IPS-18a (cell line): Measurements from ENCODE around the gene CXCL14.
"Not testable (repeated sequence)": the region's sequence is repeated elsewhere in the genome, so short reads cannot be mapped to it uniquely, and the experiment has no call there.

ENCODE experiments used
- H3K27ac ChIP-seq: one replicate; pipeline ENCODE4 v1.5.1; 2013; ENCODE audit warnings: low read length
- H3K27me3 ChIP-seq: one replicate; pipeline ENCODE4 v1.6.1; 2013; ENCODE audit warnings: mild to moderate bottlenecking, low read length; ENCODE audit not compliant: control insufficient read depth, insufficient read depth
- H3K36me3 ChIP-seq: one replicate; pipeline ENCODE4 v1.6.1; 2013; ENCODE audit warnings: low read depth, low read length; ENCODE audit not compliant: control insufficient read depth
- H3K4me1 ChIP-seq: one replicate; pipeline ENCODE4 v1.6.1; 2013; ENCODE audit warnings: low read depth, low read length; ENCODE audit not compliant: control insufficient read depth
- H3K4me3 ChIP-seq: one replicate; pipeline ENCODE4 v1.5.1; 2013; ENCODE audit warnings: low read length
- H3K9ac ChIP-seq: one replicate; pipeline ENCODE4 v1.6.1; 2013; ENCODE audit warnings: mild to moderate bottlenecking, low read length, moderate library complexity
- H3K9me3 ChIP-seq: one replicate; pipeline ENCODE4 v1.6.1; 2013; ENCODE audit warnings: low read depth, low read length; ENCODE audit not compliant: control insufficient read depth

CXCL14 gene

DNA sequence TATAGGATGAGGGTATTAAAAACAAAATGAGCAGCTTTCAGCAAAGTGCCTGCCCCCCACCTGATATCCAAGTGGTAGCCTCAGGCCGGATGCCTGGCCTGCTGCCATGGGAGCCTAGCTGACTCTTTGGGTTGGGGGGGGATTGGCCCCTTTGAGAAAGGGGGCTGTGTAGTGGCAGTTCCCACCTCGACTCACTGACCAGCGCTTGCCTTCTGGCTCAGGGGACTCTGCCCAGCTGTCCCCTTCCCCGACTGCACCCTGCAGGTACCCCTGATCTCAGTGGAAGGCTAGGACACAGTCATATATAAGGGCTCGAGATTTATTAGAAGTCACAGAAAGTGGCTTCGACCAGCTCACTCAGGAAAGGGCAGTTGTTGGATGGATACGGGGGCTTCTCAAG, 41.5 kb downstream of the CXCL14 start:
- no peak overlapping the region for H3K4me3 ChIP-seq
- no peak overlapping the region for H3K27ac ChIP-seq
- no peak overlapping the region for H3K9ac ChIP-seq
- no peaks in the 10 kb centered on the region for H3K9me3 ChIP-seq
- no peaks in the 10 kb centered on the region for H3K36me3 ChIP-seq
- peaks cover 100% of the 10 kb centered on the region for H3K27me3 ChIP-seq
- peaks cover 5% of the 10 kb centered on the region for H3K4me1 ChIP-seq

DNA sequence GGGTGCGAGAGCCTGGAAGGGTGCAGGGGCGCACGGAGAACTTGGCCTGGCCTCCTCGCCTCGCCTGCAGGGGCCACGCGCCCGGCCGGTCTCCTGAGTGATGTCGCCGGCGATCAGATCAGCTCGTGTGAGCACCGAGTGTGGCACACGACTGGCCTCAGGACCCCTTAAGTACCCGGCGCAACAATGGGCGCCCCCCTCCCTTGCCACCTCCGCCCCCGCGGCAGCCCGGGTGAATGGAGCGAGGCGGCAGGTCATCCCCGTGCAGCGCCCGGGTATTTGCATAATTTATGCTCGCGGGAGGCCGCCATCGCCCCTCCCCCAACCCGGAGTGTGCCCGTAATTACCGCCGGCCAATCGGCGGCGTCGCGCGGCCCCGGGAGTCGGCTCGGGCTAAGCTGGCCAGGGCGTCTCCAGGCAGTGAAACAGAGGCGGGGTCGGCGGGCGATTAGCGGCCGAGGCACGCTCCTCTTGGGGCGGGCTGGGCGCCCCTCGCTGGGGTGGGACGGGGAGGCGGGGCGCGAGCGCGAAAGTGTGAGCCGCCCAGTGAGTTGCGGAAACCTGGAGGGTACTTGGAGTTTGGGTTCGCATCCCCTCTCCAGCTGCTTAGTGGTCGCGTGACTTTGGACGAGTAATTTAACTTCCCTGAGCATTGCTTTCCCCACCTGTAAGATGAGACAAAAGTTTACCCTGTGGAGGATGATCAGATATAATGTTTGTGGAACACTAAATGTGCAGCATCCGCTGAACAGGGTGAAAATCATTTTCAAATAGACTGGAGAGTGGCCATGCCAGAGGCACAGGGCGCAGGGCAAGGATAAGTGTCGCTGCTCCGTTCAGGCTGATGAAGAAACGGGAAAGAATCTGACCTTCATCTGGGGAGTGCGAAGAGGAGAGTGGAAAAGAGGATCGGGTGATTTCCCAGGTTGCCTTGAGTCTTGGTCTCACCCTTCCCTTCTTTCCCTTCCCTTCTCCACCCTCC, 42.7 kb downstream of the CXCL14 start, which contains the start of gene NEUROG1:
TSS of gene NEUROG1 (minus strand) at position 145 of the 982 bp plus-strand sequence. CDS start 274 bp downstream, outside the sequence.
- H3K4me3 ChIP-seq = peak within 1 kb of the TSS; percentile 42
- H3K9ac ChIP-seq = no peak within 1 kb of the TSS
- peaks cover 100% of the 10 kb centered on the region for H3K27me3 ChIP-seq
- peaks cover 5% of the 10 kb centered on the region for H3K4me1 ChIP-seq
- H3K36me3 ChIP-seq = no peaks in the 10 kb centered on the region
- H3K27ac ChIP-seq = no peak within 1 kb of the TSS
- no peaks in the 10 kb centered on the region for H3K9me3 ChIP-seq

GRCh38 chr5:135535420-135535819, 43.4 kb downstream of the CXCL14 start:
- H3K36me3 ChIP-seq = no peaks in the 10 kb centered on the region

DNA sequence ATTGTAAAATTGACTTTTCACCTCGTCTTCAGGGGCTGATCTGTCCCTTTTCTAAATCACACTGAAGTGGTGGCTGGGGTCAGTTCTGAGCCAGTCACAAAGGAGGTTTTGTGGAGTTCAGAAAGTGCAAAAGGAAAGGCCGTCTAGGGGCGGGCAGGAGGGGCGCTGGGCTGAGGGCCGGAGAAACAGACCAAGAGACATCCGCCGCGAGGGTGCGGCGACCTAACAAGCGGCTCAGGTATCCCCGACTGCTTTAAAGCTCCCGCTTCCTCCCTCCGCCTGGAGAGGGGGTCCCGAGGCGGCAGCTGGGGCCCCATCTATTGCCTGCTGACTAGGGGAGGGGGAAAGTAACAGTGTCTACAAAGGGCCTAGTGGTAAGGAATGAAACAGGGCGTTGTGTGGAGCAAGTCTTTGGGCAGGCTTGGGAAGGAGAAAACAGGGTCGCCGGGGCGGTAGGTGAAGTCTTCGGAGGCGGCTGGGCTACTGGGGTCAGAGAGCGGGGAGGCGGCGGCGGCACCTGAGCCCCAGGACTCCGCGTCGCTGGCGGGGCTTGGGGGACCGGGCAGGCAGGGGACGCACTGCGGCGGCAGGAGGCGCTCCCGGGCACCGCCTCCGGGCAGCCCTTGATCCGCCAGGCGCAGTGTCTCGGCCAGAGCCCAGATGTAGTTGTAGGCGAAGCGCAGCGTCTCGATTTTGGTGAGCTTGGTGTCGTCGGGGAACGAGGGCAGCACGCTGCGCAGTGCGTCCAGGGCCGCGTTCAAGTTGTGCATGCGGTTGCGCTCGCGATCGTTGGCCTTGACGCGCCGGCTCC, 44.0 kb downstream of the CXCL14 start:
- Histone ChIP-seq H3K27ac (no peak overlapping the region), H3K9ac (no peak overlapping the region), H3K4me3 (peak overlapping the region; percentile 11), H3K4me1 (peaks cover 5% of the 10 kb centered on the region), H3K27me3 (peaks cover 100% of the 10 kb centered on the region), H3K9me3 (no peaks in the 10 kb centered on the region), H3K36me3 (no peaks in the 10 kb centered on the region)

More at GRCh38 chr5:135535420-135535819, 43.4 kb downstream of the CXCL14 start:
- H3K9ac ChIP-seq = no peak overlapping the region
- no peaks in the 10 kb centered on the region for H3K9me3 ChIP-seq
- peak overlapping the region; percentile 11 for H3K4me3 ChIP-seq
- H3K27me3 ChIP-seq = peaks cover 100% of the 10 kb centered on the region
- no peak overlapping the region for H3K27ac ChIP-seq
- peaks cover 5% of the 10 kb centered on the region for H3K4me1 ChIP-seq

DNA sequence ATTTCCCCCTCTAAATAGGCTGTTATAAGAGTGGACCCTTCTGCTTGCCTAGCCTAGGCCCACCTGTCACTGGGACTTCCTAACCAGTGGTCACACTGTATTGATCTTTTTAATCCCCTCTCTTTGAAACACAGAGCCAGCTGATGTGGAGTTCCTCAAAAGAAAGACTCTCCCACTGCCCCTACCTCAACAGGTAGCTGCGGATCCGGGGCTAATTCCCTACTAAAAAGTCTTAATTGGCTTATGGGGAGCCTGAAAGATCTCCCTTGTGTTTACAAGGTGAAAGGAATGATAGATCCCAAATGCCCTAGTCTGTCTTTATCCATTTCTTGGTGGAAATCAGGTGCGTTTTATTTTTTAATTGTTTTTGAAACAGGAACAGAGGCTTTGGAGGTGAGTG, 45.0 kb downstream of the CXCL14 start:
- Histone ChIP-seq H3K4me1 (peaks cover 5% of the 10 kb centered on the region), H3K9me3 (no peaks in the 10 kb centered on the region), H3K9ac (no peak overlapping the region), H3K27ac (no peak overlapping the region), H3K4me3 (no peak overlapping the region), H3K36me3 (no peaks in the 10 kb centered on the region), H3K27me3 (peaks cover 100% of the 10 kb centered on the region)

DNA sequence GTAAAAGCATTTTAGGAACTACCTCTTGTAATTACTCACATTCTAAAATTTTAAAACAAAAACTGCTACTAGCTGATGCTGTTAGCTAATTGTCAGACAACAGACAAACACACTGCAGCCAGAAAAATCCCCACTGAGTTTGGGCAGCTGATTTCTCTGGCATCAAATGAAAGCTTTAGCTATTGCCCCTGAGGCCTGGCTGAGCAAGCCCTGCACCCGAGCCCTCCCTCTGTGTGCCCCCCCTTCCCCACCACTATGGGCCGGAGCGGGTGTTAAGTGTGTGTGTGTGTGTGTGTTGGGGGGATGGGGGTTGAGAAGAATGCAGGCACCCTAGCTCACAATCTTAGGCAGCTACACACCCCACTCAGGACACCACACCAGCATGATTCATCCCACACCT, 45.5 kb downstream of the CXCL14 start:
- peaks cover 100% of the 10 kb centered on the region for H3K27me3 ChIP-seq
- H3K27ac ChIP-seq = no peak overlapping the region
- H3K9me3 ChIP-seq = no peaks in the 10 kb centered on the region
- no peak overlapping the region for H3K4me3 ChIP-seq
- peaks cover 5% of the 10 kb centered on the region for H3K4me1 ChIP-seq
- H3K36me3 ChIP-seq = no peaks in the 10 kb centered on the region
- H3K9ac ChIP-seq = no peak overlapping the region

DNA sequence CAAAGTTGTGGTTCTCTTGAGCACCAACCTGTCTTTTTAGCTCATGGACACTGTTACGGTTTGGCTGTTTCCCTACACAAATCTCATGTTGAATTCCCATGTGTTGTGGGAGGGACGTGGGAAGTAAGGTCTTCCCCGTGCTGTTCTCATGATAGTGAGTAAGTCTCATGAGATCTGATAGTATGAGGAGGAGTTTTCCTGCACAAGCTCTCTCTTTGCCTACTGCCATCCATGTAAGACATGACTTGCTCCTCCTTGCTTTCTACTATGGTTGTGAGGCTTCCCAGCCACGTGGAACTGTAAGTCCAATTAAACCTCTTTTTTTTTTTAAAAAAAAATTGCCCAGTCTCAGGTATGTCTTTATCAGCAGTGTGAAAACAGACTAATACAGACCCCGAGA, 49.2 kb downstream of the CXCL14 start:
- H3K9ac ChIP-seq, H3K27ac ChIP-seq, H3K9me3 ChIP-seq, H3K4me3 ChIP-seq, H3K4me1 ChIP-seq, H3K36me3 ChIP-seq: not testable (repeated sequence)
- H3K27me3 ChIP-seq = peaks cover 93% of the 10 kb centered on the region

- Histone ChIP-seq H3K4me1 (no peaks in the 10 kb centered on the region), H3K4me3 (no peak overlapping the region), H3K36me3 (no peaks in the 10 kb centered on the region), H3K27me3 (peaks cover 71% of the 10 kb centered on the region), H3K9ac (no peak overlapping the region), H3K9me3 (no peaks in the 10 kb centered on the region), H3K27ac (no peak overlapping the region)
These were observed 51.9 kb downstream of the CXCL14 start for GRCh38 chr5:135526924-135527323.

GRCh38 chr5:135521964-135522363, 56.8 kb downstream of the CXCL14 start:
- Histone ChIP-seq H3K36me3 (no peaks in the 10 kb centered on the region), H3K9ac (no peak overlapping the region), H3K4me3 (no peak overlapping the region), H3K27ac (no peak overlapping the region), H3K4me1 (no peaks in the 10 kb centered on the region), H3K9me3 (peaks cover 2% of the 10 kb centered on the region), H3K27me3 (peaks cover 29% of the 10 kb centered on the region)
